Activated naive CD4-positive, alpha-beta T cell treated with anti-CD3 and anti-CD28 coated beads, Interleukin-2, amount 50 U/mL, for 72 hours (primary cell): Measurements from ENCODE around the gene C1RL. TPM values are rescaled to one million over a fixed set of nuclear protein-coding genes. Genes with fewer than 3 reads are reported as not detected.

Source experiments
- ATAC-seq, 2 donors: fragments of 150-1000 bp; cut with Tn5 transposase; 2 replicates each; pipeline ENCODE4 v1.10.0; 2021; ENCODE audit warnings: mild to moderate bottlenecking in 2 of 2, moderate library complexity in 2 of 2
- DNase-seq, 2 donors: peaks; one replicate each; pipeline ENCODE4 v3.0.0; 2021 to 2022; ENCODE audit warnings: low spot score in 2 of 2
- H3K27ac Mint-ChIP-seq, 2 donors: one replicate each; pipeline ENCODE4 v1.8.0; 2022; ENCODE audit warnings: mild to moderate bottlenecking in 2 of 2, mixed read lengths in 2 of 2
- H3K36me3 Mint-ChIP-seq, 2 donors: one replicate each; pipeline ENCODE4 v1.8.0; 2022; ENCODE audit warnings: mixed read lengths in 2 of 2
- H3K9me3 Mint-ChIP-seq, 2 donors: one replicate each; pipeline ENCODE4 v1.8.0; 2022; ENCODE audit warnings: mixed read lengths in 2 of 2
- total RNA-seq, 2 donors: library from RNA; stranded (reverse); gene quantifications; one replicate each; pipeline ENCODE4 v1.2.3, GENCODE V29; 2022

C1RL gene
- total RNA-seq, 2 donors from 2014 or later: 18.6 to 21.8 TPM

- DNase-seq (no peak), ATAC-seq (peak in 1 of 2 donors; percentile 3)
- no peaks in the 10 kb centered on the region for H3K36me3 Mint-ChIP-seq
- H3K9me3 Mint-ChIP-seq: no peaks in the 10 kb centered on the region
- peak overlapping the region; percentile 91 to 94 for H3K27ac Mint-ChIP-seq
These were observed 17.3 kb downstream of the C1RL start for GRCh38 chr12:7091660-7092228.

- DNase-seq: no peak
- H3K36me3 Mint-ChIP-seq: no peaks in the 10 kb centered on the region
- H3K9me3 Mint-ChIP-seq: no peaks in the 10 kb centered on the region
- ATAC-seq: no peak
- H3K27ac Mint-ChIP-seq: peak overlapping the region in 1 of 2 donors; percentile 91
These were observed 17.8 kb downstream of the C1RL start for GRCh38 chr12:7091171-7091570.

- DNase-seq (no peak), ATAC-seq (no peak)
- Mint-ChIP-seq H3K27ac (peak overlapping the region in 1 of 2 donors; percentile 58), H3K9me3 (no peaks in the 10 kb centered on the region), H3K36me3 (no peaks in the 10 kb centered on the region)
These were observed 18.6 kb downstream of the C1RL start for GRCh38 chr12:7090222-7090998.

GRCh38 chr12:7089196-7089871 lies 19.7 kb downstream of the C1RL start:
- no peaks in the 10 kb centered on the region for H3K9me3 Mint-ChIP-seq
- ATAC-seq: no peak
- H3K36me3 Mint-ChIP-seq: no peaks in the 10 kb centered on the region
- no peak for DNase-seq
- H3K27ac Mint-ChIP-seq: no peak overlapping the region

GRCh38 chr12:7083125-7083524 lies 25.9 kb downstream of the C1RL start:
- DNase-seq (no peak), ATAC-seq (no peak)
- H3K9me3 Mint-ChIP-seq: peaks cover 5 to 6% of the 10 kb centered on the region in 2 donors
- no peak overlapping the region for H3K27ac Mint-ChIP-seq
- H3K36me3 Mint-ChIP-seq: peaks cover 0 to 6% of the 10 kb centered on the region in 2 donors

- Mint-ChIP-seq H3K27ac (no peak overlapping the region), H3K9me3 (peaks cover 5 to 6% of the 10 kb centered on the region in 2 donors), H3K36me3 (peaks cover 0 to 6% of the 10 kb centered on the region in 2 donors)
- ATAC-seq (no peak), DNase-seq (no peak)
These were observed 28.0 kb downstream of the C1RL start for GRCh38 chr12:7081037-7081436.

GRCh38 chr12:7079826-7080125 lies 29.2 kb downstream of the C1RL start:
- DNase-seq: no peak
- no peak for ATAC-seq
- peaks cover 0 to 6% of the 10 kb centered on the region in 2 donors for H3K36me3 Mint-ChIP-seq
- no peak overlapping the region for H3K27ac Mint-ChIP-seq
- peaks cover 5 to 6% of the 10 kb centered on the region in 2 donors for H3K9me3 Mint-ChIP-seq

- Mint-ChIP-seq H3K9me3 (peaks cover 2 to 3% of the 10 kb centered on the region in 2 donors), H3K36me3 (peaks cover 0 to 3% of the 10 kb centered on the region in 2 donors), H3K27ac (no peak overlapping the region)
- DNase-seq (no peak), ATAC-seq (no peak)
These were observed 30.9 kb downstream of the C1RL start for GRCh38 chr12:7078163-7078562.

GRCh38 chr12:7076493-7076892 lies 32.5 kb downstream of the C1RL start:
- DNase-seq (no peak), ATAC-seq (no peak)
- Mint-ChIP-seq H3K27ac (no peak overlapping the region), H3K36me3 (no peaks in the 10 kb centered on the region), H3K9me3 (no peaks in the 10 kb centered on the region)

- H3K27ac Mint-ChIP-seq: peak overlapping the region in 1 of 2 donors; percentile 7
- H3K36me3 Mint-ChIP-seq: no peaks in the 10 kb centered on the region
- H3K9me3 Mint-ChIP-seq: no peaks in the 10 kb centered on the region
- ATAC-seq (no peak), DNase-seq (no peak)
These were observed 33.1 kb downstream of the C1RL start for GRCh38 chr12:7075939-7076338.

- peak overlapping the region in 1 of 2 donors; percentile 7 for H3K27ac Mint-ChIP-seq
- ATAC-seq (no peak), DNase-seq (no peak)
- H3K36me3 Mint-ChIP-seq: no peaks in the 10 kb centered on the region
- H3K9me3 Mint-ChIP-seq: no peaks in the 10 kb centered on the region
These were observed 33.5 kb downstream of the C1RL start for GRCh38 chr12:7075518-7075917.

- H3K27ac Mint-ChIP-seq: no peak overlapping the region
- no peaks in the 10 kb centered on the region for H3K36me3 Mint-ChIP-seq
- ATAC-seq: no peak
- no peaks in the 10 kb centered on the region for H3K9me3 Mint-ChIP-seq
- DNase-seq: no peak
These were observed 35.1 kb downstream of the C1RL start for GRCh38 chr12:7073946-7074345.

GRCh38 chr12:7072554-7072953 lies 36.5 kb downstream of the C1RL start:
- no peaks in the 10 kb centered on the region for H3K36me3 Mint-ChIP-seq

GRCh38 chr12:7072035-7072434 lies 37.0 kb downstream of the C1RL start:
- Mint-ChIP-seq H3K27ac (peak overlapping the region in 1 of 2 donors; percentile 5), H3K36me3 (no peaks in the 10 kb centered on the region), H3K9me3 (no peaks in the 10 kb centered on the region)
- no peak for DNase-seq
- ATAC-seq: no peak

More at GRCh38 chr12:7072554-7072953, 36.5 kb downstream of the C1RL start:
- DNase-seq (no peak), ATAC-seq (no peak)
- Mint-ChIP-seq H3K9me3 (no peaks in the 10 kb centered on the region), H3K27ac (no peak overlapping the region)

GRCh38 chr12:7069386-7069785 lies 39.6 kb downstream of the C1RL start:
- H3K27ac Mint-ChIP-seq: no peak overlapping the region
- no peak for ATAC-seq
- DNase-seq: no peak

GRCh38 chr12:7068994-7069346 lies 40.0 kb downstream of the C1RL start:
- Mint-ChIP-seq H3K9me3 (no peaks in the 10 kb centered on the region), H3K36me3 (no peaks in the 10 kb centered on the region), H3K27ac (no peak overlapping the region)
- DNase-seq (no peak), ATAC-seq (no peak)

More at GRCh38 chr12:7069386-7069785, 39.6 kb downstream of the C1RL start:
- no peaks in the 10 kb centered on the region for H3K9me3 Mint-ChIP-seq
- no peaks in the 10 kb centered on the region for H3K36me3 Mint-ChIP-seq

- Mint-ChIP-seq H3K27ac (peak overlapping the region in 1 of 2 donors; percentile 52), H3K9me3 (no peaks in the 10 kb centered on the region), H3K36me3 (no peaks in the 10 kb centered on the region)
- ATAC-seq (no peak), DNase-seq (no peak)
These were observed 40.6 kb downstream of the C1RL start for GRCh38 chr12:7068240-7068993.
